Stomach (tissue), 9 donors: Measurements from ENCODE around the gene MRPS2. TPM values are rescaled to one million over a fixed set of nuclear protein-coding genes. Genes with fewer than 3 reads are reported as not detected.
"Not testable (repeated sequence)": the region's sequence is repeated elsewhere in the genome, so short reads cannot be mapped to it uniquely, and the experiment has no call there.

Experiments used
- DNase-seq, 2 donors: peaks; one replicate each; pipeline versions ENCODE4 v3.0.0 to v3.0.0-alpha.2; 2013 to 2019
- H3K27ac ChIP-seq, 5 donors: fragments of 200-600 bp in 4 of 5; sonication (generic) in 4 of 5; one replicate each; pipeline ENCODE4 v1.5.1; 2013 to 2019; ENCODE audit warnings: mild to moderate bottlenecking in 1 of 5, moderate library complexity in 1 of 5
- H3K27me3 ChIP-seq, 3 donors: fragments of 200-600 bp; sonication (generic); one replicate each; pipeline ENCODE4 v1.5.1; 2017 to 2019; ENCODE audit warnings: mixed run types in 1 of 3
- H3K36me3 ChIP-seq, 4 donors: fragments of 200-600 bp; sonication (generic); 1 replicate in 3 of 4; 2 replicates in 1 of 4; pipeline ENCODE4 v1.5.1; 2016 to 2019
- H3K4me1 ChIP-seq, 4 donors: fragments of 200-600 bp; sonication (generic); one replicate each; pipeline ENCODE4 v1.5.1; 2016 to 2019
- H3K4me3 ChIP-seq, 4 donors: fragments of 200-600 bp; sonication (generic) in 3 of 4; one replicate each; pipeline ENCODE4 v1.5.1; 2016 to 2019; ENCODE audit warnings: mild to moderate bottlenecking in 1 of 4
- H3K9me3 ChIP-seq, 4 donors: fragments of 200-600 bp; sonication (generic); one replicate each; pipeline ENCODE4 v1.5.1; 2016 to 2019
- CTCF ChIP-seq, 7 experiments: fragments of 450-650 bp in 4 of 7; fragments of 200-600 bp in 3 of 7; sonication (generic) in 3 of 7; IDR thresholded peaks; one replicate each; pipeline ENCODE4 v1.5.1; 2016 to 2019; ENCODE audit warnings: antibody characterized with exemption in 7 of 7, control low read depth in 2 of 7, mild to moderate bottlenecking in 1 of 7
- EP300 ChIP-seq: sonication (generic); formaldehyde crosslinking; IDR thresholded peaks from one replicate; pipeline ENCODE4 v1.6.1; 2017; ENCODE audit warnings: antibody characterized with exemption
- POLR2A ChIP-seq, 4 donors: fragments of 450-650 bp; IDR thresholded peaks; one replicate each; pipeline ENCODE4 v1.6.1; 2016; ENCODE audit warnings: antibody characterized with exemption in 4 of 4, control low read depth in 2 of 4, mild to moderate bottlenecking in 1 of 4, moderate library complexity in 1 of 4
- POLR2AphosphoS5 ChIP-seq, 3 donors: sonication (generic); formaldehyde crosslinking; IDR thresholded peaks; one replicate each; pipeline ENCODE4 v1.6.1; 2016; ENCODE audit warnings: antibody characterized with exemption in 3 of 3
- WGBS, 5 donors: extraction: QIAGEN DNeasy Blood & Tissue Kit in 3 of 5; methylation state at CpG; one replicate each; pipeline versions ENCODE4 v1.1.5 to v1.1.7; 2013 to 2018; 5-methylcytosine and 5-hydroxymethylcytosine counted together
- intact Hi-C: fragments of 100-400 bp; cut with DNase I; formaldehyde crosslinking; loops from one replicate; pipeline ENCODE4 v1.15.1; 2023; ENCODE audit warnings: low total_unique reads
- polyA plus RNA-seq, 3 donors: library from polyadenylated mRNA; stranded (reverse); fragments of 200-250 nt; gene quantifications; one replicate each; pipeline ENCODE4 v1.2.3, GENCODE V29; 2013
- total RNA-seq, 5 donors: library from RNA; depleted of rRNA; stranded (reverse); fragments of >200 nt; gene quantifications; one replicate each; pipeline versions ENCODE4 v1.1.0 to v1.2.3, GENCODE V29; 2014 to 2016
- donor health status: healthy with polysubstance abuse.
- donor health status: Bipolar disorder and iron deficiency.
- donor health status: healthy.

The MRPS2 gene
- total and polyA plus RNA-seq, 8 donors, result 1.8 to 54.7 (median 40.1) TPM

GRCh38 chr9:135544981-135545635, 44.6 kb downstream of the MRPS2 start:
- Histone ChIP-seq H3K4me1 (no peaks in the 10 kb centered on the region), H3K27me3 (peaks cover 0 to 33% (median 0%) of the 10 kb centered on the region in 3 donors), H3K9me3 (no peaks in the 10 kb centered on the region), H3K27ac (no peak overlapping the region), H3K4me3 (no peak overlapping the region), H3K36me3 (no peaks in the 10 kb centered on the region)
- intact Hi-C loops, result no loop called here
- peak in 1 of 2 donors; percentile 17 for DNase-seq
- WGBS, 5 donors, result 77 to 86% (median 80%) methylated on average over 17 to 18 of the region's 18 CpGs
- TF ChIP-seq POLR2A (IDR thresholded peaks at IDR 0.05), result no peak
- no peak for TF ChIP-seq EP300
- TF ChIP-seq POLR2AphosphoS5 (IDR thresholded peaks at IDR 0.05), result no peak

DNA sequence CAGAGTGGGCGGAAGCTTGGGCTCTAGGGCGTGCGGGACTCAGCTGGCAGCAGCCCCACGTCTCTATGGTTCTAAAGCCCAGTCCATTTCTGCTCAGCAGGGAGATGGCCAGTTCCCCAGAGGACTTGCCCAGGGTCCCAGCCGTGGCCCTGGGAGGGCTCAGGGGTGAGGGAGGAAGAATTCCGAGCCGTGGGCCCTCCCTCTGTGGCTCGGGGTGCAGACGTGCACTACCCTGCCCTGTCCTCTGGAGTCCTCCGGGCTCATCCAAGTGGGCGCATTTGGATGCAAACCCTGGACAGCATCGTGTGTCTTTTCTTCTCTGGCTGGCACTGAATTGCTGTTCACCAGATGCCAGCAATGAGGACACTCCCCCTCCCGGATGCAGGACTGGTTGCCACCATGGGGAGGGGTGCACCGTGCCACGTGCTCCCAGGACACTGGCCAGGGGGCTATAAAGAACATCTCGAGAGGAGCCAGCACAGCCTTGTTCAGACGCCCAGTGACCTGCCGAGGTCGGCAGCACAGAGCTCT, 45.2 kb downstream of the MRPS2 start, which contains the start of gene OBP2A:
OBP2A (plus strand) TSS at position 481 of the 531 bp plus-strand sequence. CDS start 55 bp downstream, outside the sequence.
- H3K27me3 ChIP-seq, result peaks cover 0 to 31% (median 0%) of the 10 kb centered on the region in 3 donors
- 63 to 74% (median 69%) methylated on average over 10 to 13 of the region's 19 CpGs for whole genome bisulfite sequencing, 5 donors
- H3K9me3 ChIP-seq, DNase-seq, H3K4me1 ChIP-seq, H3K4me3 ChIP-seq, intact Hi-C loops, H3K27ac ChIP-seq, H3K36me3 ChIP-seq: not testable (repeated sequence)

DNA sequence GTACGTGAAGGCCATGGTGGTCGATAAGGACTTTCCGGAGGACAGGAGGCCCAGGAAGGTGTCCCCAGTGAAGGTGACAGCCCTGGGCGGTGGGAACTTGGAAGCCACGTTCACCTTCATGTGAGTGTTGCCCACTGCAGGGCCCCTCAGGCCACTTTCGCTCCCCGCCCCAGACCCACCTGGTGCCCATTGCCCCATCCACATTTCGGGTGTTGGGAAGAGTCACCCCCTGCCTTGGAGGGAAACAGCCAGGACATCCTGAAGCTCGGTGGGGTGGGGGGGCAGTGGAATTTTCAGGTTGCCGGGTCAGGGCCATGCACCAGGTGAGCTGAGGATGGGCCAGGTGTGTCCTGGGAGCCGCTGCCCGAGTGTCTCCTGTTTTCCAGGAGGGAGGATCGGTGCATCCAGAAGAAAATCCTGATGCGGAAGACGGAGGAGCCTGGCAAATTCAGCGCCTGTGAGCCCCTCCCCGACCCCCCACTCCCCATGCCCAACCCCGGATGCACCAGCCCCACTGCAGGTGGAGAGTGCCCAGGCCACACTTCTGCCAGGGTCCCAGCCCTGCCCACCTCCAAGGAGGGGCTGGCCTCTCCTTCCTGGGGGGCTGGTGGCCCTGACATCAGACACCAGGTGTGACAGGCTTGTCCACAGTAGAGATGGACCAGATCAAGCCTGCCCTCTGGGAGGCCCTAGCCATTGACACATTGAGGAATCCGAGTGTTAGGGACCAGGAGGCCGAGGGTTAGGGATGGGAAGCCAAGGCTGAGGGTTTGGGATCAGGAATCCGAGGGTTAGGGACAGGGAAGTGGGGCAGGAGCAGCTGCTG, 46.5 kb downstream of the MRPS2 start:
- H3K4me3 ChIP-seq, H3K36me3 ChIP-seq, H3K4me1 ChIP-seq, H3K27ac ChIP-seq, intact Hi-C loops, H3K9me3 ChIP-seq: not testable (repeated sequence)
- DNase-seq, result peak in 1 of 2 donors; percentile 21
- H3K27me3 ChIP-seq, result peaks cover 0 to 31% (median 0%) of the 10 kb centered on the region in 3 donors
- WGBS, 5 donors, result 64 to 83% (median 76%) methylated on average over 9 to 20 of the region's 21 CpGs

DNA sequence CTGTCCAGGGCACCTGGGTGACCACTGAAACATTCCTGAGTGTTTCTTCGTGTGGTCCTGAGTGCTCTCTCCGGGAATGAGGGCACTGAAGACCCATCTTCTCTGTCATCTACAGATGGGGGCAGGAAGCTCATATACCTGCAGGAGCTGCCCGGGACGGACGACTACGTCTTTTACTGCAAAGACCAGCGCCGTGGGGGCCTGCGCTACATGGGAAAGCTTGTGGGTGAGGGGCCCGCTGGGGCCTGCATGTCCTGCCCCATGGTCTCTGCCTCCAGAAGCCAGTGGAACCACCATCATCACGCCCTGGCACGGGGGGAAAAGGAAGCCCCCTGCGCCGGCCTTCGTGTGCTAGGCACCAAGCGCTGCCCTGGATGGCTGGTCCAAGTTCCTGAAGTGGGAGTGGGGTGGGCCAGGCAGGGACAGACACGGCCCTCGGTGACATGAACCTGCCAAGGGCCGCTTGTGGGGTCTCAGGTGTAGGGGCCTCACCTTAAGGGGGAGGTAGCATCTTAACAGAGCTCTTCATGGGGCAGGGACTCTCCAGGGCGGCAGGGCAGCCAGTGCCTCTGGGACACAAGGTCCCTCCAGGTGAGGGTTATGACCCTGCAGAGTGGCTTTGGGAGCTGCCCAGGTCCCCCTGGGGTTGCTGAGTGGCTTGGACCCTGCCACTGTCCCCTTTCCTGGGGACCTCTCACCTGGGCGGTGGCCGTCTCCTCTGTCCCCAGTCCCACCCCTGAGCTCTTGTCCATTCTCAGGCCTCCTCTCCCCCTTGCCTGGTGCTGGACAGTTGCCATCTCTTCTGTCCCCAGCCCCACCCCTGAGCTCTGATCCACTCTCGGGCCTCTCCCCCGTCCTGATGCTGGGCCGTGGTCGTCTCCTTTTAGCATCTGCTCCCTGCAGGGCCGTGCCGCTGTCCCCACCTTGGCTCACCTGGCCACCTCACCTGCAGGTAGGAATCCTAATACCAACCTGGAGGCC, 47.6 kb downstream of the MRPS2 start:
- no peak overlapping the region for H3K4me3 ChIP-seq
- no peak overlapping the region for H3K27ac ChIP-seq
- intact Hi-C loops, result no loop called here
- TF ChIP-seq POLR2AphosphoS5 (IDR thresholded peaks at IDR 0.05) (no peak), CTCF (IDR thresholded peaks at IDR 0.05) (no peak), EP300 (no peak), POLR2A (IDR thresholded peaks at IDR 0.05) (no peak)
- 65 to 76% (median 75%) methylated on average over 11 to 28 of the region's 28 CpGs for WGBS, 5 donors
- no peaks in the 10 kb centered on the region for H3K36me3 ChIP-seq
- DNase-seq, result no peak
- H3K9me3 ChIP-seq, result no peaks in the 10 kb centered on the region
- no peaks in the 10 kb centered on the region for H3K4me1 ChIP-seq
- H3K27me3 ChIP-seq, result peaks cover 0 to 31% (median 0%) of the 10 kb centered on the region in 3 donors

GRCh38 chr9:135549478-135550343, 49.2 kb downstream of the MRPS2 start:
- 69 to 83% (median 77%) methylated on average over 12 to 28 of the region's 28 CpGs for WGBS, 5 donors
- H3K9me3 ChIP-seq, H3K27ac ChIP-seq, H3K36me3 ChIP-seq, intact Hi-C loops, H3K4me3 ChIP-seq, H3K4me1 ChIP-seq, DNase-seq: not testable (repeated sequence)
- peaks cover 0 to 26% (median 0%) of the 10 kb centered on the region in 3 donors for H3K27me3 ChIP-seq
